HUDEP-2 (cell line): ENCODE measurements around the gene PAK5.

ENCODE experiments used
- DNase-seq, 76 experiments: peaks; one replicate each; lab custom pipeline; 2025; ENCODE audit not compliant: unreplicated experiment in 76 of 76; lab: John Stamatoyannopoulos, UW

Gene PAK5

GRCh38 chr20:9534025-9534424 is 304.9 kb downstream of the PAK5 start:
- no peak for DNase-seq

GRCh38 chr20:9532069-9532838 is 306.6 kb downstream of the PAK5 start:
- DNase-seq, result no peak

GRCh38 chr20:9531581-9531980 is 307.3 kb downstream of the PAK5 start:
- DNase-seq, result no peak

- no peak for DNase-seq
Measured at GRCh38 chr20:9523636-9524035, 315.2 kb downstream of the PAK5 start.

GRCh38 chr20:9520086-9520485 is 318.8 kb downstream of the PAK5 start:
- DNase-seq, result no peak

- no peak for DNase-seq
Measured at GRCh38 chr20:9518576-9519175, 320.2 kb downstream of the PAK5 start.

- no peak for DNase-seq
Measured at GRCh38 chr20:9517297-9518162, 321.3 kb downstream of the PAK5 start.

GRCh38 chr20:9516234-9516871 is 322.5 kb downstream of the PAK5 start:
- DNase-seq, result no peak

- no peak for DNase-seq
Measured at GRCh38 chr20:9515741-9516233, 323.1 kb downstream of the PAK5 start.

GRCh38 chr20:9515214-9515585 is 323.7 kb downstream of the PAK5 start:
- no peak for DNase-seq

GRCh38 chr20:9514461-9515213 is 324.2 kb downstream of the PAK5 start, which contains the start of gene LAMP5:
TSS of gene LAMP5 (plus strand) at chr20:9514590. CDS start at chr20:9514853, 263 bp downstream.
- no peak for DNase-seq

- DNase-seq, result no peak
Measured at GRCh38 chr20:9514072-9514460, 324.8 kb downstream of the PAK5 start.

- no peak for DNase-seq
Measured at GRCh38 chr20:9510911-9511310, 328.0 kb downstream of the PAK5 start.

- no peak for DNase-seq
Measured at GRCh38 chr20:9509246-9509645, 329.6 kb downstream of the PAK5 start.

- DNase-seq, result no peak
Measured at GRCh38 chr20:9508696-9509178, 330.1 kb downstream of the PAK5 start.

GRCh38 chr20:9508240-9508661 is 330.6 kb downstream of the PAK5 start:
- no peak for DNase-seq

- DNase-seq, result no peak
Measured at GRCh38 chr20:9507544-9508239, 331.2 kb downstream of the PAK5 start.

- no peak for DNase-seq
Measured at GRCh38 chr20:9506964-9507369, 331.9 kb downstream of the PAK5 start.

- no peak for DNase-seq
Measured at GRCh38 chr20:9506280-9506821, 332.5 kb downstream of the PAK5 start.
